ENCODE results near the gene ZNF750.

Gene ZNF750

DNA sequence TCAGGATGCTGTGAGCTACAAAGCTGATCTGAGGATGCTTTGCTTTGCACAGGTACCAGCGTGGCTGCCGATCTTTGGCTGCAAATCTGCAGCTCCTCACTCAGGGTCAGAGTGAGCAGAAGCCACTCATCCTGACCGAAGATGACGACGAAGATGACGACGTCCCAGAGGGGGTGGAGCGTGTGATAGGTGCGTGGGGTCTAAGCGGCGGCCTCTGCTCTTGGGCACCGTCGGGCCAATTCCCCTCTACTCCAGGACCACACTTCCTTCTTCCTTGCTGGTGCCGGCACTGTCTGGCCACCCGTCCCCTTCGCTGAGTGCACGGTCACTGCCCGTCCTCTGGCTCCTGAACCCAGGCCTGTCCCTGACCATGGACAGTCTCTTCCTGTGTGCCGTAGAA, 34.0 kb downstream of the ZNF750 start:
- Histone ChIP-seq H3K4me3 (ENCODE audit: low read length) (no peak overlapping the region), H3K9me3 (ENCODE audit: control insufficient read depth, insufficient read depth, low read length) (no peaks in the 10 kb centered on the region), H3K36me3 (ENCODE audit: control insufficient read depth, low read length) (peaks cover 33% of the 10 kb centered on the region), H3K9me2 (replicated peaks; ENCODE audit: control insufficient read depth, low read length) (no peaks in the 10 kb centered on the region), H3F3A (ENCODE audit: control insufficient read depth, insufficient read depth) (no peaks in the 10 kb centered on the region), H3K79me2 (ENCODE audit: control insufficient read depth, low read length) (peaks cover 25% of the 10 kb centered on the region), H3K4me1 (ENCODE audit: control insufficient read depth, low read length) (no peaks in the 10 kb centered on the region), H3K4me2 (ENCODE audit: low read length) (no peak overlapping the region), H4K20me1 (ENCODE audit: control insufficient read depth, insufficient read depth, low read depth, low read length) (no peaks in the 10 kb centered on the region), H3K27me3 (ENCODE audit: control insufficient read depth, low read length) (no peaks in the 10 kb centered on the region), H3K27ac (ENCODE audit: low read depth, low read length) (no peak overlapping the region)
- TF ChIP-seq, protein P1, sequence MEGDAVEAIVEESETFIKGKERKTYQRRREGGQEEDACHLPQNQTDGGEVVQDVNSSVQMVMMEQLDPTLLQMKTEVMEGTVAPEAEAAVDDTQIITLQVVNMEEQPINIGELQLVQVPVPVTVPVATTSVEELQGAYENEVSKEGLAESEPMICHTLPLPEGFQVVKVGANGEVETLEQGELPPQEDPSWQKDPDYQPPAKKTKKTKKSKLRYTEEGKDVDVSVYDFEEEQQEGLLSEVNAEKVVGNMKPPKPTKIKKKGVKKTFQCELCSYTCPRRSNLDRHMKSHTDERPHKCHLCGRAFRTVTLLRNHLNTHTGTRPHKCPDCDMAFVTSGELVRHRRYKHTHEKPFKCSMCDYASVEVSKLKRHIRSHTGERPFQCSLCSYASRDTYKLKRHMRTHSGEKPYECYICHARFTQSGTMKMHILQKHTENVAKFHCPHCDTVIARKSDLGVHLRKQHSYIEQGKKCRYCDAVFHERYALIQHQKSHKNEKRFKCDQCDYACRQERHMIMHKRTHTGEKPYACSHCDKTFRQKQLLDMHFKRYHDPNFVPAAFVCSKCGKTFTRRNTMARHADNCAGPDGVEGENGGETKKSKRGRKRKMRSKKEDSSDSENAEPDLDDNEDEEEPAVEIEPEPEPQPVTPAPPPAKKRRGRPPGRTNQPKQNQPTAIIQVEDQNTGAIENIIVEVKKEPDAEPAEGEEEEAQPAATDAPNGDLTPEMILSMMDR (IDR thresholded peaks at IDR 0.05; ENCODE audit: low read depth, low read length, poor library complexity, severe bottlenecking), result no peak
- TF ChIP-seq EZH2phosphoT487 (IDR thresholded peaks at IDR 0.05; ENCODE audit: borderline replicate concordance, low read length), result no peak

DNA sequence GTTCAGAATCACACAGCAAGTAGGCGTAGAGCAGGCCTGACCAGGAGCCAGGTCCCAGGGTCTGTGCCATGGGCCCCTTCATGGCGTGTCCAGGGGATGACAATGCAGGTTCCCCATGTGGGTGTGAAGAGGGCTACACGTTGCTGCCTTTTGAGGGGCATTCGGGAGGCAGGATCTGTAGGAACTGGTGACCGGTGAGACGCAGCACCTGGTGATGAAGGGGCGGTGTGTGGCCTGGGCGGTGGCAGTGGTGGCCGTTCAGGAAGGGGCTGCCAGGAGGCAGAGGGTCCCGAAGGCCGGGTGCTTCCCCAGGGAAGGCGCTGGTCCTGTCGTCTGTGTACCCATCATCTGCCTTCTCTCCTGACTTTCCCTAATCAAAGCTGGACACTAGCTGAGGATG, 34.6 kb downstream of the ZNF750 start:
- H3K4me3 ChIP-seq (ENCODE audit: low read length), result no peak overlapping the region
- no peaks in the 10 kb centered on the region for H3K9me3 ChIP-seq (ENCODE audit: control insufficient read depth, insufficient read depth, low read length)
- no peak overlapping the region for H3K27ac ChIP-seq (ENCODE audit: low read depth, low read length)
- no peaks in the 10 kb centered on the region for H3K4me1 ChIP-seq (ENCODE audit: control insufficient read depth, low read length)
- no peaks in the 10 kb centered on the region for H3K27me3 ChIP-seq (ENCODE audit: control insufficient read depth, low read length)
- no peaks in the 10 kb centered on the region for H3K9me2 ChIP-seq (replicated peaks; ENCODE audit: control insufficient read depth, low read length)
- TF ChIP-seq, protein P1 (IDR thresholded peaks at IDR 0.05; ENCODE audit: low read depth, low read length, poor library complexity, severe bottlenecking), result no peak
- TF ChIP-seq EZH2phosphoT487 (IDR thresholded peaks at IDR 0.05; ENCODE audit: borderline replicate concordance, low read length), result no peak
- no peak overlapping the region for H3K4me2 ChIP-seq (ENCODE audit: low read length)
- peaks cover 25% of the 10 kb centered on the region for H3K79me2 ChIP-seq (ENCODE audit: control insufficient read depth, low read length)
- H3F3A ChIP-seq (ENCODE audit: control insufficient read depth, insufficient read depth), result no peaks in the 10 kb centered on the region
- H3K36me3 ChIP-seq (ENCODE audit: control insufficient read depth, low read length), result peaks cover 33% of the 10 kb centered on the region
- H4K20me1 ChIP-seq (ENCODE audit: control insufficient read depth, insufficient read depth, low read depth, low read length), result no peaks in the 10 kb centered on the region

DNA sequence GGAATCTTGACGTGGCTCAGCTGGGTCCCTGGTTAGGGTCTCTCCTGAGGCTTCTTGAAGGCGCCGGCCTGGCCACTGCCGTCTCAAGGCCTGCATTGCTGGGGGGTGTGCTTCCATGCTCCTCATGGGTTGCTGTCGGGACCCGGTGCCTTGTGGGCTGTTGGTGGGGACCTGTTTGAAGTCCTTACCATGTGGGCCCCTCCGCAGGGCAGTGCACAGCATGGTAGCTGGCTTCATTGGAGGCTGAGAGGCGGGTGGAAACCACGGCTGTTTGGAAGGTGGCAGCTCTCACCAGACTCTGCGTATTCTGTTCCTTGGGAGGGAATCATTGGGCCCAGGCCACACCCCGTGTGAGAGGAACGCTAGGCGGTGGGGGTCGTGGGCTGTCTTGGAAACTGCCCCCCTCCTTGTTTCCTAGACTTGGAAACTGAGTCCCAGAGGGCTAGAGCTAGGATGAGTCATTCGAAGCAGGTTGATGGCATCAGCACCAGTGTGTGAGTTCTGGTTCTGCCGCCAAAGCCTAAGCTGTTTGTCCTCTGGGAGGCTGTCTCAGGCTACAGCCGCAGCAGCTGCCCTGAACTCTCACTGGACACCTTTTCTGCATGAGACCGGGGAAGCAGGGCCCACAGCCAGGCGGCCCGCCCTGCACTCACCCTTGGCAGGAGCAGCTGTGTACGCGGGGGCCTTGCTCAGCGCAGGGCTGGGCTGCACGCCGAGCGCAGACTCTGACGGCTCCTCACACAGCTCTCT, 35.2 kb downstream of the ZNF750 start:
- peaks cover 25% of the 10 kb centered on the region for H3K79me2 ChIP-seq (ENCODE audit: control insufficient read depth, low read length)
- no peaks in the 10 kb centered on the region for H3F3A ChIP-seq (ENCODE audit: control insufficient read depth, insufficient read depth)
- no peak overlapping the region for H3K27ac ChIP-seq (ENCODE audit: low read depth, low read length)
- H3K4me1 ChIP-seq (ENCODE audit: control insufficient read depth, low read length), result no peaks in the 10 kb centered on the region
- H3K27me3 ChIP-seq (ENCODE audit: control insufficient read depth, low read length), result no peaks in the 10 kb centered on the region
- no peak overlapping the region for H3K4me3 ChIP-seq (ENCODE audit: low read length)
- no peaks in the 10 kb centered on the region for H3K9me2 ChIP-seq (replicated peaks; ENCODE audit: control insufficient read depth, low read length)
- no peak overlapping the region for H3K4me2 ChIP-seq (ENCODE audit: low read length)
- H3K9me3 ChIP-seq (ENCODE audit: control insufficient read depth, insufficient read depth, low read length), result no peaks in the 10 kb centered on the region
- no peaks in the 10 kb centered on the region for H4K20me1 ChIP-seq (ENCODE audit: control insufficient read depth, insufficient read depth, low read depth, low read length)
- TF ChIP-seq, protein P1 (IDR thresholded peaks at IDR 0.05; ENCODE audit: low read depth, low read length, poor library complexity, severe bottlenecking), result no peak
- TF ChIP-seq EZH2phosphoT487 (IDR thresholded peaks at IDR 0.05; ENCODE audit: borderline replicate concordance, low read length), result no peak
- H3K36me3 ChIP-seq (ENCODE audit: control insufficient read depth, low read length), result peaks cover 33% of the 10 kb centered on the region

Measured in DOHH2 (cell line).